ENCODE measurements around the gene SELENOO. TPM values are rescaled to one million over a fixed set of nuclear protein-coding genes. Genes with fewer than 3 reads are reported as not detected.

Gene SELENOO
- total RNA-seq, 1 experiment from 2014 or later, result 32.8 TPM

- Histone ChIP-seq H3K27me3 (ENCODE audit: low read length) (no peaks in the 10 kb centered on the region), H3K4me2 (ENCODE audit: low read length) (no peak overlapping the region), H4K20me1 (ENCODE audit: low read length) (no peaks in the 10 kb centered on the region), H3K27ac (ENCODE audit: low read length) (no peak overlapping the region), H3F3A (ENCODE audit: low read length, unreplicated experiment) (no peaks in the 10 kb centered on the region), H2AFZ (ENCODE audit: low read length) (no peak overlapping the region), H3K4me3 (ENCODE audit: low read length) (no peak overlapping the region), H3K9me3 (ENCODE audit: low read length) (no peaks in the 10 kb centered on the region), H3K9me2 (replicated peaks; ENCODE audit: low read length) (no peaks in the 10 kb centered on the region), H3K79me2 (ENCODE audit: low read length) (no peaks in the 10 kb centered on the region), H3K9ac (ENCODE audit: low read length) (no peak overlapping the region), H3K4me1 (ENCODE audit: insufficient read depth, low read length) (no peaks in the 10 kb centered on the region), H3K36me3 (ENCODE audit: low read depth, low read length) (no peaks in the 10 kb centered on the region; the same call in 1 of the 2 replicates)
- ATAC-seq (peak; percentile 16; the same call in 1 of the 2 replicates), DNase-seq (no peak)
- CTCF ChIA-PET, result no interaction called here
- BruUV-seq (replicated peaks), result no TSS peak
- intact Hi-C loops (cut with micrococcal nuclease), result no loop called here
- POLR2A ChIA-PET (ENCODE audit: unreplicated experiment), result no interaction called here
- TF ChIP-seq CTCF (conservative IDR thresholded peaks at IDR 0.05; ENCODE audit: low read depth, low read length), result no peak
- no peak for TF ChIP-seq EZH2phosphoT487 (IDR thresholded peaks at IDR 0.05; ENCODE audit: borderline replicate concordance, low read length)
- TF ChIP-seq EZH2 (IDR thresholded peaks at IDR 0.05; ENCODE audit: low read length, unreplicated experiment), result no peak
Observed at GRCh38 chr22:50208939-50209892, 8.4 kb downstream of the SELENOO start.

- TF ChIP-seq CTCF (conservative IDR thresholded peaks at IDR 0.05; ENCODE audit: low read depth, low read length) (peak; percentile 78), EZH2 (IDR thresholded peaks at IDR 0.05; ENCODE audit: low read length, unreplicated experiment) (no peak), EZH2phosphoT487 (IDR thresholded peaks at IDR 0.05; ENCODE audit: borderline replicate concordance, low read length) (no peak)
- H3K27ac ChIP-seq (ENCODE audit: low read length), result no peak overlapping the region
- no peaks in the 10 kb centered on the region for H3K9me3 ChIP-seq (ENCODE audit: low read length)
- DNase-seq (peak; percentile 66), ATAC-seq (peak; percentile 64)
- H3K36me3 ChIP-seq (ENCODE audit: low read depth, low read length), result peaks cover 2% of the 10 kb centered on the region; the same call in 1 of the 2 replicates
- no peak overlapping the region for H2AFZ ChIP-seq (ENCODE audit: low read length)
- no TSS peak for BruUV-seq (replicated peaks)
- H3K4me3 ChIP-seq (ENCODE audit: low read length), result no peak overlapping the region
- H3F3A ChIP-seq (ENCODE audit: low read length, unreplicated experiment), result no peaks in the 10 kb centered on the region
- ChIA-PET CTCF (no interaction called here), POLR2A (ENCODE audit: unreplicated experiment) (no interaction called here)
- no peaks in the 10 kb centered on the region for H3K27me3 ChIP-seq (ENCODE audit: low read length)
- no peaks in the 10 kb centered on the region for H3K79me2 ChIP-seq (ENCODE audit: low read length)
- no peaks in the 10 kb centered on the region for H3K9me2 ChIP-seq (replicated peaks; ENCODE audit: low read length)
- H3K4me2 ChIP-seq (ENCODE audit: low read length), result no peak overlapping the region
- H3K9ac ChIP-seq (ENCODE audit: low read length), result no peak overlapping the region
- intact Hi-C loops (cut with micrococcal nuclease), result no loop called here
- H3K4me1 ChIP-seq (ENCODE audit: insufficient read depth, low read length), result no peaks in the 10 kb centered on the region
- H4K20me1 ChIP-seq (ENCODE audit: low read length), result no peaks in the 10 kb centered on the region
Observed at GRCh38 chr22:50209893-50210292, 9.1 kb downstream of the SELENOO start.

All from PC-3 (cell line).